ENCODE results near the gene CDK18.

The CDK18 gene

DNA sequence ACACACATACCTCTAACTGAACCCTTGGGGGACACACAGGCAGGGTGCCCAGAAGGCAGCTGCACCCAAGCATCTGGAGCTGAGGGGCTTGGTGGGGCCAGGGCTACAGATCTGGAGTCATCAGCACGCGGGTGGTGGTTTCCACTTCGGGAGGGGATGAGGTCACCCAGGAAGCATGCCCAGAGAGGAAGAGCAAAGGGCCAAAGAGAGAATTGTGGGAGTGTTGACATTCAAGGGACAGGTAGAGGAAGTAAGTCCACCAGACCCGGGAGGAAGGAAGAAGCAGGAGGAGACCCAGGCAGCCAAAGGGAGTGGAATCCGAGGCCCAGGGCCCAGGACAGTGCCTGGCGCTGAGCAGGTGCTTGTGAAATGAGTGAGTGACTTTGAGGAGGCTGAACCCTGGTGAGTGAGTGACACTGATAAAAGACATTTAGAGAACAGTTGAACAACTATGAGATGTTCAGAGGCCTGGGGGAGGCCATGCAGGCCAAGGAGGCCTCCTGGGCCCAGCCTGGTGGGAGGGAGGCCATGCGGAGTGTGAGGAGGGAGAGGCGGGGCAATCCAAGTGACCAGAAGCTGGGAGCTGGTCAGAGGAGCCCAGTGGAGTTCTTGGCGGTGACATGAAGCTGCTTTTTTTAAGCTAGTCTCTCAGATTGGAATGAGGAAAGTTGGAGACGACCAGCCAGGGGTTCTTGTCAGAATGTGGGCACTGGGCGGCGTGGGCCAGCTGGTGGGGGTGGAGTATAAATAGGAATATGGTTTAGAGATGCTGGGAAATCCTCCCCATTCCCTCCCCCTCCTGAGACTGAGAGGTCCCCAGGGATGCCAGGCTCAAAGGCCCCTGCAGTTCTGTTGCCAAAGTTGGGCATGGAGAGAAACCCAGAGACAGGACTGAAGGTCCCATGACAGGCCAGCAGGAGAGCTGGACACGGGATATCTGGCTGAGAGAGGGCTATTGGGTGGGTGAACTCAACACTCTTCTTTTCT, 7.9 kb downstream of the CDK18 start:
- POLR2A ChIA-PET: no interaction called here
- TF ChIP-seq, protein P1, sequence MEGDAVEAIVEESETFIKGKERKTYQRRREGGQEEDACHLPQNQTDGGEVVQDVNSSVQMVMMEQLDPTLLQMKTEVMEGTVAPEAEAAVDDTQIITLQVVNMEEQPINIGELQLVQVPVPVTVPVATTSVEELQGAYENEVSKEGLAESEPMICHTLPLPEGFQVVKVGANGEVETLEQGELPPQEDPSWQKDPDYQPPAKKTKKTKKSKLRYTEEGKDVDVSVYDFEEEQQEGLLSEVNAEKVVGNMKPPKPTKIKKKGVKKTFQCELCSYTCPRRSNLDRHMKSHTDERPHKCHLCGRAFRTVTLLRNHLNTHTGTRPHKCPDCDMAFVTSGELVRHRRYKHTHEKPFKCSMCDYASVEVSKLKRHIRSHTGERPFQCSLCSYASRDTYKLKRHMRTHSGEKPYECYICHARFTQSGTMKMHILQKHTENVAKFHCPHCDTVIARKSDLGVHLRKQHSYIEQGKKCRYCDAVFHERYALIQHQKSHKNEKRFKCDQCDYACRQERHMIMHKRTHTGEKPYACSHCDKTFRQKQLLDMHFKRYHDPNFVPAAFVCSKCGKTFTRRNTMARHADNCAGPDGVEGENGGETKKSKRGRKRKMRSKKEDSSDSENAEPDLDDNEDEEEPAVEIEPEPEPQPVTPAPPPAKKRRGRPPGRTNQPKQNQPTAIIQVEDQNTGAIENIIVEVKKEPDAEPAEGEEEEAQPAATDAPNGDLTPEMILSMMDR (IDR thresholded peaks at IDR 0.05; ENCODE audit: insufficient read depth, low read length, missing control alignments): no peak
- DNase-seq (ENCODE audit: low read depth, low spot score): no peak
- CTCF ChIA-PET: interaction anchor here (0.9 to 14.1 kb wide), 7 partner anchors 10 to 158 kb away, joined by 4 to 114 read pairs (median 6); no protein-coding TSS in a partner anchor
- H3K4me3 ChIP-seq (ENCODE audit: low read depth, low read length): no peak overlapping the region

DNA sequence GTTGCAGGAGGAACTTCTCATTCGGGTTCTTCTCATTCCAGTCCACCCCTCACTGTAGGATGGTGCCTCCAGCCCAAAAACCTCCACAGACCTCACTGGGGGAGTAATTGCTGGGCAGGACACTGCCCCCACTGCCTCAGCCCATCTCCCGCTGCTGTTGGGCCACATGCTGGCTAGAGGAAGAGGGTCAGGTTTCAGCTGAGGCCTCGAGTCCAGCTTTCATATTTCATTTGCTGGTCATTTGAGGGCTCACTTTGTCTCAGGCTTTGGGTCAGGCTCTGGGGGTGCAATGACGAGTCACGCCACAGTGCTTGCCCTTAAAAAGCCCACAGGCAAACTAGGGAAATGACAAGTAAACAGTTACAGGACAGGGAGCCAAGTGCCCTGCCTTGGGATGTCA, 9.3 kb downstream of the CDK18 start:
- no peak for DNase-seq (ENCODE audit: low read depth, low spot score)
- H3K4me3 ChIP-seq (ENCODE audit: low read depth, low read length): no peak overlapping the region
- ChIA-PET CTCF (interaction anchor here (0.7 to 14.1 kb wide), 6 partner anchors 10 to 178 kb away, joined by 3 to 114 read pairs (median 6); no protein-coding TSS in a partner anchor), POLR2A (no interaction called here)
- TF ChIP-seq, protein P1 (IDR thresholded peaks at IDR 0.05; ENCODE audit: insufficient read depth, low read length, missing control alignments): no peak

DNA sequence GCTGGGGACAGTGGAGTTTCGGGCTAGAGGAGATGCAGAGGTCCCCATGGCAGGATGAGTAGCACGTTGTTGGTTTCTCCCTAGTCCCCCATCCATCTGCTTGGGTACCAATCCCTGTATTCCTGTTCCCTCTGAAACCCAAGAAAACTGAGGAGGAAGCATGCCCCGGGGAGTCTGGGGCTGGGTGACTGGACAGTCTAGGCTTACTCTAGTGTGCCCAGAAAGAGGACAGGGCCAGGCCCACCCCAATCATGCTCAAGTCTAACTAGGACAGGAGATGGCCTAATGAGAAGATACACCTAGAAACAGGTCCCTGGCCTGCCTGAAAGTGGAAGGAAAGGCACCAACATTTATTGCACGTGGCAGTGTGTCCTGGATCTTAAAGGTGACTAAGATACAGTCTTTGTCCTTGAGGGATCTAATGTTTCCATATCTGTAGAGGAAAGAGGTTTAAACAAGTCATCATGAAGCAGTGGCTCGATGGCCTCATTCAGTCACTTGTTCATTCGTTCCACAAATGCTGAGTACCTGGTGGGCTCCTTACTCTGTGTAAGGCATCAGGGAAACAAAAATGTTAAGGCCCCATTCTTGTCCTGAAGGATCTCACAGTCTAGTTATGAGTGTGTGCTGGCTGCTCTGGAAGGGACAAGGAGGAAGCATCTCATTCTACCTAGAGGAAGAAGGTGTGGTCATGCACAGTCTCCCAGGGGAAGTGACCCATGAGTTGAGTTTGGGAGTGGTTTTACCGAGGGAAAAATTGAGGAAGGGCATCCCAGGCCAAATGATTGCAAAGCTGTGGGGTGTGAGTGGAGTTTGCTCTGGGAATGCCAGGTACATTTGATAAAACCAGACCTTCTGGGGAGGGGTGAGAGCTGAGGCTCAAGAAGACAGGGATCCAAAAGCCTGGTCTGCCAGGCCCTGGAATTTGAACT, 10.0 kb downstream of the CDK18 start:
- POLR2A ChIA-PET: no interaction called here
- no peak for DNase-seq (ENCODE audit: low read depth, low spot score)
- no peak overlapping the region for H3K4me3 ChIP-seq (ENCODE audit: low read depth, low read length)
- TF ChIP-seq, protein P1 (IDR thresholded peaks at IDR 0.05; ENCODE audit: insufficient read depth, low read length, missing control alignments): no peak
- CTCF ChIA-PET: interaction anchor here (0.9 to 14.1 kb wide), 10 partner anchors 9 to 243 kb away, joined by 3 to 114 read pairs (median 8); no protein-coding TSS in a partner anchor

DNA sequence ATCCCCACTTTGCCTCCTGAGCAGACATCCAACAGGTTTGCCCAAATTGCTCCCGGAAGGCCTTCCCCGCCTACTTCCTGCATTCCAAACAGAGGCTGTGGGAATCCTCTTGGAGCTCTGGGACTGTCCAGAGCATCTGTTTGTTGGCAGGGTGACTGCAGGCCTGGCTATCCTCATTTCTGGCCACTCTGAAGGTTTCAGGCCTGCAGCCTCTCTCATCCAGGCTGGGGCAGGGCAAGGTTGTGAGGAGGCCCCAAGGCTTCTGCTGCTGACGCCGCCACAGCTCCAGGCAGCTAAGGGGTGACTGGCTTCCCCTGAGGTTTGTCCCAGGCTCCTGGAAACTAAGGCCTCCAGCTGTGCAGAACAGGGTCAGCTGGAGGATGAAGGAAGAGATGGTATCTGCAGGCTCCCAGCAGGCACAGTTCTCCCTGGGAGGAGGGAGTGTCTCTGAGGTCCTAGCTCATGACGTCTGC, 11.3 kb downstream of the CDK18 start:
- POLR2A ChIA-PET: no interaction called here

DNA sequence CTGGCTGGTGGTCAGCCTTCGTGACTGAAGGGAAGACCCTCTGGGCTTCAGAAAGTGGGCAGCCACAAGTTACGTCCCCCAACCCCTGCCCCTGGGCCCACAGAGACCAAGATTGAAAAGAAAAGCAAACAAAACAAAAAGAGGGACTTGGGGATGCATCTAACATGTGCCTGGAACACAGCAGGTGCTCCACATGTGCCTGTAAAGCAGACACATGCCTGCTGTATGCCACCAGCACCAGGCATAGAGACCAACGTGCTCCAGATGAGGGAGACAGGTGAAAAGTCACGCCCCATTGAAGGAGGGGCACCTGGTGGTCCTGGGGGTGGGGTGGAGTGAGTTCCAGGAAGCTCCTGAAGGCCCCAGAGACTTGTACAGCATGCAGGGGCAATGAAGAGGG, 11.9 kb downstream of the CDK18 start:
- DNase-seq (ENCODE audit: low read depth, low spot score): no peak
- H3K4me3 ChIP-seq (ENCODE audit: low read depth, low read length): no peak overlapping the region
- CTCF ChIA-PET: interaction anchor here (1.1 to 14.1 kb wide), 6 partner anchors 8 to 181 kb away, joined by 3 to 110 read pairs (median 13); no protein-coding TSS in a partner anchor
- TF ChIP-seq, protein P1 (IDR thresholded peaks at IDR 0.05; ENCODE audit: insufficient read depth, low read length, missing control alignments): no peak
- POLR2A ChIA-PET: no interaction called here

More for the DNA sequence above, 11.3 kb downstream of the CDK18 start:
- no peak for DNase-seq (ENCODE audit: low read depth, low spot score)
- TF ChIP-seq, protein P1 (IDR thresholded peaks at IDR 0.05; ENCODE audit: insufficient read depth, low read length, missing control alignments): no peak
- no peak overlapping the region for H3K4me3 ChIP-seq (ENCODE audit: low read depth, low read length)
- CTCF ChIA-PET: interaction anchor here (0.9 to 14.1 kb wide), 8 partner anchors 8 to 244 kb away, joined by 3 to 110 read pairs (median 8); no protein-coding TSS in a partner anchor
